ENCODE data around the gene CLASRP.

CLASRP gene

DNA sequence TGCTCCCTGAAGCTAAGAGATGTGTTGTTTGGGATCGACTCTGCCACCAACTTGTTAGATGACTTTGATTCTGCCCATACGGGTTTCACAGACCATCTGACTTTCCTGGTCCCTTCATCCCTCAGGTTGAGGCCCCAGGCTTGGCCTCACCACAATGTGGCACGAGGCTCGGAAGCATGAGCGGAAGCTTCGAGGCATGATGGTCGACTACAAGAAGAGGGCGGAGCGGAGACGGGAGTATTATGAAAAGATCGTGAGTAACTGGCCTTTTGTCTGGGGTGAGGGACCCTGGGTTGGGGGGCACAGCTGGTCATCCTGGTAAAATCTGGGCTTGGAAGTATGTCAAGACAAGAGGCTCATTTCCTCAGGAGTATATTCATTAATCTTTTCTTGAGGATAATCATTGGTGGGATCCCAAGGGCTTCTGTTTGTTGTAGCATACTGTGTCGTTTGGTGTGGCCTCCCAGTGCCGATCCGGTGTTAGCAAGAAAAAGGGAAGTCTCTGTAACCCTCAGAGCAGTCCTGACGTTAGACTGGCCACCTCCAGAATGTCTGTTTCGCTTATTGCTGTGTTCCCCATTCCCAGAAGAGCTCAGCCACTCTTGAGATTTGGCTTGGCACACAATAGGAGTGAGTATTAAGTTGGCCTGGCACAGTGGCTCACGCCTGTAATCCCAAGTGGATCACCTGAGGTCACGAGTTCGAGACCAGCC, 1.4 kb downstream of the CLASRP start:
- peak overlapping the region; percentile 97 for H3K4me2 ChIP-seq (ENCODE audit: low read length)
- H4K5ac ChIP-seq (ENCODE audit: low read length), result no peak overlapping the region
- H2BK120ac ChIP-seq (ENCODE audit: low read depth, low read length), result no peak overlapping the region
- WGBS (ENCODE audit: extremely low coverage, insufficient coverage, low lambda C conversion rate), result no CpG with 5 or more reads among the region's 19 CpGs
- no peak overlapping the region for H3K56ac ChIP-seq (ENCODE audit: low read length)
- H3K79me2 ChIP-seq (ENCODE audit: control insufficient read depth, insufficient read depth, low read length), result peaks cover 26% of the 10 kb centered on the region
- no peak for DNase-seq
- no peak overlapping the region for H3K18ac ChIP-seq (ENCODE audit: low read length)
- peaks cover 6% of the 10 kb centered on the region for H3K36me3 ChIP-seq (ENCODE audit: control insufficient read depth, insufficient read depth, low read length)
- H4K8ac ChIP-seq (ENCODE audit: low read depth, low read length), result no peak overlapping the region
- peaks cover 21% of the 10 kb centered on the region for H3K79me1 ChIP-seq (ENCODE audit: low read length)
- H3K4me3 ChIP-seq (ENCODE audit: low read length), result no peak overlapping the region
- no peak overlapping the region for H3K27ac ChIP-seq (ENCODE audit: low read depth, low read length)
- H2BK5ac ChIP-seq (ENCODE audit: low read length), result no peak overlapping the region
- no peak overlapping the region for H2AK5ac ChIP-seq (ENCODE audit: low read length)
- no peaks in the 10 kb centered on the region for H3K27me3 ChIP-seq (ENCODE audit: insufficient read depth, low read length, poor library complexity)
- no peaks in the 10 kb centered on the region for H3K4me1 ChIP-seq (ENCODE audit: control insufficient read depth, low read depth, low read length)
- H3K4ac ChIP-seq (ENCODE audit: low read depth, low read length), result no peak overlapping the region
- no peak overlapping the region for H3K23ac ChIP-seq (ENCODE audit: low read length)
- peak overlapping the region; percentile 99 for H3K9ac ChIP-seq (ENCODE audit: low read length)
- no peak overlapping the region for H2BK15ac ChIP-seq (replicated peaks; ENCODE audit: low read depth)

GRCh38 chr19:45041125-45041524, 2.3 kb downstream of the CLASRP start:
- no peaks in the 10 kb centered on the region for H3K27me3 ChIP-seq (ENCODE audit: insufficient read depth, low read length, poor library complexity)

DNA sequence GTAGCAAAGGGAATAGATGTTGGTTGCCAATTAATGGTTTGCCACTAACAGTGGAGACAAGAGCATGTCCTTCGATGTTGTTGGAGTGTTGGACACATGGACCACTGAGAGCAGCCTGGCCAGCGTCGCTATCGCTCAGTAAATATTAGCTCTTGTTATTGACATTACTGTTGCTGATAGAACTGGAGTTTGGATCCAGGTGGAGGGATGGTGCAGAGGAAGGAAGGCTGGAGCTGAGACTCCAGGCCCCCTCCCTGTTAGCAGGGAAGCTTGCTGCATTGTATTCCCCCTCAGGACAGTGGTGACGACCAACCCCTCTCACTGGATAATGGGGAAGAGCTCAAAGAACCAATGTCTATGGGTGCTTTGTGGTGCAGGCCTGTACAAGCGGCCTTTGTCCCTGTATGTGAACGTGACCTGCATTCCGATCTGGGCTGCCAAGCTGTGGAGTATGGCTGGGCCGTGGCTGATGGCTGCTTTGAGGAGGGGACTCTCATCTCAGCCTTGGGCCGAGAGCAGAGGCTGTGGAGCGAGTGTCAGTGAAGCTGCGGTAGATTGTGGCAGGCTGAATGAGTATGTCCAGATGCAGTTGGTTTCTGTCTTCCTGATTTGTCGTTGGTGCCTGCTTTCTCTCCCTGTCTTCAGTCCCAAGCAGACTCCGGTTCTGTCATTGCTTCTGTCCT, 7.0 kb downstream of the CLASRP start:
- Histone ChIP-seq H3K79me1 (ENCODE audit: low read length) (peaks cover 28% of the 10 kb centered on the region), H2BK5ac (ENCODE audit: low read length) (no peak overlapping the region), H3K79me2 (ENCODE audit: control insufficient read depth, insufficient read depth, low read length) (peaks cover 39% of the 10 kb centered on the region), H3K18ac (ENCODE audit: low read length) (no peak overlapping the region), H3K56ac (ENCODE audit: low read length) (no peak overlapping the region), H2BK120ac (ENCODE audit: low read depth, low read length) (no peak overlapping the region), H4K8ac (ENCODE audit: low read depth, low read length) (no peak overlapping the region), H3K4me2 (ENCODE audit: low read length) (no peak overlapping the region), H3K9ac (ENCODE audit: low read length) (no peak overlapping the region), H3K23ac (ENCODE audit: low read length) (no peak overlapping the region), H3K27me3 (ENCODE audit: insufficient read depth, low read length, poor library complexity) (no peaks in the 10 kb centered on the region), H3K36me3 (ENCODE audit: control insufficient read depth, insufficient read depth, low read length) (peaks cover 9% of the 10 kb centered on the region), H2AK5ac (ENCODE audit: low read length) (no peak overlapping the region), H3K4me3 (ENCODE audit: low read length) (no peak overlapping the region), H3K4ac (ENCODE audit: low read depth, low read length) (no peak overlapping the region), H3K27ac (ENCODE audit: low read depth, low read length) (no peak overlapping the region), H3K4me1 (ENCODE audit: control insufficient read depth, low read depth, low read length) (no peaks in the 10 kb centered on the region), H4K5ac (ENCODE audit: low read length) (no peak overlapping the region), H2BK15ac (replicated peaks; ENCODE audit: low read depth) (no peak overlapping the region)
- no peak for DNase-seq
- no CpG with 5 or more reads among the region's 14 CpGs for WGBS (ENCODE audit: extremely low coverage, insufficient coverage, low lambda C conversion rate)

More at GRCh38 chr19:45041125-45041524, 2.3 kb downstream of the CLASRP start:
- Histone ChIP-seq H3K36me3 (ENCODE audit: control insufficient read depth, insufficient read depth, low read length) (peaks cover 6% of the 10 kb centered on the region), H2AK5ac (ENCODE audit: low read length) (no peak overlapping the region), H2BK15ac (replicated peaks; ENCODE audit: low read depth) (no peak overlapping the region), H3K23ac (ENCODE audit: low read length) (no peak overlapping the region), H3K9ac (ENCODE audit: low read length) (no peak overlapping the region), H3K4me3 (ENCODE audit: low read length) (no peak overlapping the region), H3K79me1 (ENCODE audit: low read length) (peaks cover 27% of the 10 kb centered on the region), H4K8ac (ENCODE audit: low read depth, low read length) (no peak overlapping the region), H3K4me2 (ENCODE audit: low read length) (no peak overlapping the region), H3K27ac (ENCODE audit: low read depth, low read length) (no peak overlapping the region), H2BK5ac (ENCODE audit: low read length) (no peak overlapping the region), H3K56ac (ENCODE audit: low read length) (no peak overlapping the region), H3K18ac (ENCODE audit: low read length) (no peak overlapping the region), H3K4ac (ENCODE audit: low read depth, low read length) (no peak overlapping the region), H2BK120ac (ENCODE audit: low read depth, low read length) (no peak overlapping the region), H4K5ac (ENCODE audit: low read length) (no peak overlapping the region), H3K4me1 (ENCODE audit: control insufficient read depth, low read depth, low read length) (no peaks in the 10 kb centered on the region), H3K79me2 (ENCODE audit: control insufficient read depth, insufficient read depth, low read length) (peaks cover 35% of the 10 kb centered on the region)
- no CpG with 5 or more reads among the region's 6 CpGs for WGBS (ENCODE audit: extremely low coverage, insufficient coverage, low lambda C conversion rate)
- no peak for DNase-seq

DNA sequence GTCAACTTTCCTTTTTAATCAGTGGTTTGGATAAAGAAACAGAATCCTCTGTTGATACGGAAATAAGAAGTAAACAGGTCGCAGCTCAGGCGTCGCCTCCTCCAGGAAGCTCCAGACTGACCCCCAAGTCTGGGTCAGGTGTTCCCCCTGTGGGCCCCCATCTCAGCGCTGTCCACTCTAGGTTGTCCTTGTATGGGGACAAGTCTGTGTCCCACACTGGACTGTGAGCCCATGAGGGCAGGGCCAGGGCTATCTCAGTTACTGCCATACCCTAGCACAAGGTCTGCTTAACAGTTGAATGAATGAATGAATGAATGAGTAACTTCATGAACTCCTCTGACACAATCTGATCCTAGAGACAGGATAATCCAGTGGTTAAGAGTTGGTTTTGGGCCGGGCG, 7.5 kb downstream of the CLASRP start:
- Histone ChIP-seq H3K79me1 (ENCODE audit: low read length) (peaks cover 25% of the 10 kb centered on the region), H3K27me3 (ENCODE audit: insufficient read depth, low read length, poor library complexity) (no peaks in the 10 kb centered on the region), H3K9ac (ENCODE audit: low read length) (no peak overlapping the region), H3K18ac (ENCODE audit: low read length) (no peak overlapping the region), H3K4me1 (ENCODE audit: control insufficient read depth, low read depth, low read length) (no peaks in the 10 kb centered on the region), H3K4ac (ENCODE audit: low read depth, low read length) (no peak overlapping the region), H3K79me2 (ENCODE audit: control insufficient read depth, insufficient read depth, low read length) (peaks cover 37% of the 10 kb centered on the region), H2BK120ac (ENCODE audit: low read depth, low read length) (no peak overlapping the region), H3K23ac (ENCODE audit: low read length) (no peak overlapping the region), H3K4me3 (ENCODE audit: low read length) (no peak overlapping the region), H3K4me2 (ENCODE audit: low read length) (no peak overlapping the region), H4K5ac (ENCODE audit: low read length) (no peak overlapping the region), H3K56ac (ENCODE audit: low read length) (no peak overlapping the region), H2AK5ac (ENCODE audit: low read length) (no peak overlapping the region), H2BK5ac (ENCODE audit: low read length) (no peak overlapping the region), H2BK15ac (replicated peaks; ENCODE audit: low read depth) (no peak overlapping the region), H3K27ac (ENCODE audit: low read depth, low read length) (no peak overlapping the region), H4K8ac (ENCODE audit: low read depth, low read length) (no peak overlapping the region), H3K36me3 (ENCODE audit: control insufficient read depth, insufficient read depth, low read length) (peaks cover 9% of the 10 kb centered on the region)
- no CpG with 5 or more reads among the region's 7 CpGs for WGBS (ENCODE audit: extremely low coverage, insufficient coverage, low lambda C conversion rate)
- no peak for DNase-seq

- Histone ChIP-seq H3K4me2 (ENCODE audit: low read length) (no peak overlapping the region), H3K79me2 (ENCODE audit: control insufficient read depth, insufficient read depth, low read length) (peaks cover 34% of the 10 kb centered on the region), H3K4ac (ENCODE audit: low read depth, low read length) (no peak overlapping the region), H3K9ac (ENCODE audit: low read length) (no peak overlapping the region), H3K79me1 (ENCODE audit: low read length) (peaks cover 25% of the 10 kb centered on the region), H2BK15ac (replicated peaks; ENCODE audit: low read depth) (no peak overlapping the region), H3K36me3 (ENCODE audit: control insufficient read depth, insufficient read depth, low read length) (peaks cover 9% of the 10 kb centered on the region), H3K27ac (ENCODE audit: low read depth, low read length) (no peak overlapping the region), H3K23ac (ENCODE audit: low read length) (no peak overlapping the region), H3K18ac (ENCODE audit: low read length) (no peak overlapping the region), H2BK120ac (ENCODE audit: low read depth, low read length) (no peak overlapping the region), H4K8ac (ENCODE audit: low read depth, low read length) (no peak overlapping the region), H2AK5ac (ENCODE audit: low read length) (no peak overlapping the region), H3K27me3 (ENCODE audit: insufficient read depth, low read length, poor library complexity) (no peaks in the 10 kb centered on the region), H4K5ac (ENCODE audit: low read length) (no peak overlapping the region), H3K4me3 (ENCODE audit: low read length) (no peak overlapping the region), H2BK5ac (ENCODE audit: low read length) (no peak overlapping the region), H3K4me1 (ENCODE audit: control insufficient read depth, low read depth, low read length) (no peaks in the 10 kb centered on the region), H3K56ac (ENCODE audit: low read length) (no peak overlapping the region)
- WGBS (ENCODE audit: extremely low coverage, insufficient coverage, low lambda C conversion rate), result no CpG with 5 or more reads among the region's 7 CpGs
- DNase-seq, result no peak
These were observed 8.4 kb downstream of the CLASRP start for GRCh38 chr19:45047188-45047797.

All from mesendoderm (in vitro differentiated cells).